ENCODE results near the gene MAN1C1.

DNA sequence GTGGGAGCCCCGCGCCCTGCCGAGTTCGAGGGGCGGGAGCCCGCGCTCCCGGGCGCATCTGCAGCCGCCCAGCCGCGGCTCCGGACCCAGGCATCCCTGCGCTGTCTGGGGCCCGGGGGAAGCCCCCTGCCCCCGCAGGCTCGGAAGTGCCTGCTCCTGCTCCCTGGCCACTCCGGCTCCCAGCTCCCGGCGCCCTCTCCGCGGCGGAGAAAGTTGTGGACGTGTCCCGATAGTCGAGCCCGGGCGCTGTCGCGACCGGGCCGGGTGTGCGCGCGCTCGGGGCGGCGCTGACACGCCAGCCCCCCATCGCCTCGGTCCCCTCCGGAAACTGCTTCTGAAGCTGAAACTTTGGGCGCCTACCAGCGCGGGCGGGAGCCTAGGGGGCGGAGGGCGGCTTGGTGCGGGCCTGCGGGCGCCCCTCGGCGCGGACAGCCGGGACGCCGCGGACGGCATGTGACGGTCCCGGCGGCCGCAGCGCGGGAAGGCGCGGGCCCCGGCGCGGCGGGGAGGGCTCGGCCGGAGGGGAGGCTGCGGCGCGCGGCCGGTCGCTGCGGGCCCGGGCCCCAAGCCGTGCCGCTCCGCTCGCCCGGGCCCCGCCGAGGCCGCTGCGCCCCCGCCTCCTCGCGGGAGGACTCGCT is 515 bp downstream of the MAN1C1 start:
- TF ChIP-seq, protein P1, sequence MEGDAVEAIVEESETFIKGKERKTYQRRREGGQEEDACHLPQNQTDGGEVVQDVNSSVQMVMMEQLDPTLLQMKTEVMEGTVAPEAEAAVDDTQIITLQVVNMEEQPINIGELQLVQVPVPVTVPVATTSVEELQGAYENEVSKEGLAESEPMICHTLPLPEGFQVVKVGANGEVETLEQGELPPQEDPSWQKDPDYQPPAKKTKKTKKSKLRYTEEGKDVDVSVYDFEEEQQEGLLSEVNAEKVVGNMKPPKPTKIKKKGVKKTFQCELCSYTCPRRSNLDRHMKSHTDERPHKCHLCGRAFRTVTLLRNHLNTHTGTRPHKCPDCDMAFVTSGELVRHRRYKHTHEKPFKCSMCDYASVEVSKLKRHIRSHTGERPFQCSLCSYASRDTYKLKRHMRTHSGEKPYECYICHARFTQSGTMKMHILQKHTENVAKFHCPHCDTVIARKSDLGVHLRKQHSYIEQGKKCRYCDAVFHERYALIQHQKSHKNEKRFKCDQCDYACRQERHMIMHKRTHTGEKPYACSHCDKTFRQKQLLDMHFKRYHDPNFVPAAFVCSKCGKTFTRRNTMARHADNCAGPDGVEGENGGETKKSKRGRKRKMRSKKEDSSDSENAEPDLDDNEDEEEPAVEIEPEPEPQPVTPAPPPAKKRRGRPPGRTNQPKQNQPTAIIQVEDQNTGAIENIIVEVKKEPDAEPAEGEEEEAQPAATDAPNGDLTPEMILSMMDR (IDR thresholded peaks at IDR 0.05): no peak
- no peak for TF ChIP-seq EZH2 (IDR thresholded peaks at IDR 0.05; ENCODE audit: borderline replicate concordance, insufficient read depth, low read depth, low read length, poor library complexity, severe bottlenecking)
